ENCODE measurements around the gene UVRAG. TPM values are rescaled to one million over a fixed set of nuclear protein-coding genes. Genes with fewer than 3 reads are reported as not detected.

UVRAG gene
- total RNA-seq, 1 experiment from 2014 or later = 29.5 TPM

DNA sequence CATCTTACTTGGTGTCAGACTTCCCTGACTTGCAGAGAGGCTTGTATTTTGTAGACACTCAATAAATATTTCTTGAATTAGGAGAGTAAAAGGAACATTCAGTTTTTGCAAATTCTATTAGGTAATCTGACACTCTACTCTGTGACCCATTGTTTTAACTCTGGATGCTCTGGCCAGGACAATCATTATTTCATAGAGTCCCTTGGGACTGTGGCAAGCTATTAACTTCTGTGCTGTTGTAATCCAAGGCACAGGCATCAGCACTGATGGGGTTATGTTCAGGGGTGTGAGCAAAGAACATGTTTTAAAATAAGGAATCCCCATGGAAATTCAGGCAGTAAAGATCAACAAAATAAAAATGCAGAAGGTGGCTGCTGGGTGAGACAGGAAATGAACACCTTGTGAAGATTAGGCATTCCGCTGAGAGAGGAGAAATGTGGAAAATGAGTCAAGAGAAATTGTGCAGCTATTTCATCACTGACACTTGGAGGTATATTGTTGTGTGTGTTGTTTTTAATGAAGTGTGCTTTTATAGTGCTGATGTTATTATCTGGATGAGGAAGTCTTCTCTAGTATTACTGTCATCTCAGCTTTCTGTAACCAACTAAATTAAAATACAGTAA, 216.1 kb downstream of the UVRAG start:
- ChIA-PET POLR2A (interaction anchor here (0.7 kb wide), 1 partner anchor 411 kb away, joined by 3 read pairs; no protein-coding TSS in a partner anchor), CTCF (no interaction called here)
- H3K4me1 ChIP-seq (ENCODE audit: control insufficient read depth, insufficient read depth, low read length) = peaks cover 35% of the 10 kb centered on the region
- TF ChIP-seq, protein P1, sequence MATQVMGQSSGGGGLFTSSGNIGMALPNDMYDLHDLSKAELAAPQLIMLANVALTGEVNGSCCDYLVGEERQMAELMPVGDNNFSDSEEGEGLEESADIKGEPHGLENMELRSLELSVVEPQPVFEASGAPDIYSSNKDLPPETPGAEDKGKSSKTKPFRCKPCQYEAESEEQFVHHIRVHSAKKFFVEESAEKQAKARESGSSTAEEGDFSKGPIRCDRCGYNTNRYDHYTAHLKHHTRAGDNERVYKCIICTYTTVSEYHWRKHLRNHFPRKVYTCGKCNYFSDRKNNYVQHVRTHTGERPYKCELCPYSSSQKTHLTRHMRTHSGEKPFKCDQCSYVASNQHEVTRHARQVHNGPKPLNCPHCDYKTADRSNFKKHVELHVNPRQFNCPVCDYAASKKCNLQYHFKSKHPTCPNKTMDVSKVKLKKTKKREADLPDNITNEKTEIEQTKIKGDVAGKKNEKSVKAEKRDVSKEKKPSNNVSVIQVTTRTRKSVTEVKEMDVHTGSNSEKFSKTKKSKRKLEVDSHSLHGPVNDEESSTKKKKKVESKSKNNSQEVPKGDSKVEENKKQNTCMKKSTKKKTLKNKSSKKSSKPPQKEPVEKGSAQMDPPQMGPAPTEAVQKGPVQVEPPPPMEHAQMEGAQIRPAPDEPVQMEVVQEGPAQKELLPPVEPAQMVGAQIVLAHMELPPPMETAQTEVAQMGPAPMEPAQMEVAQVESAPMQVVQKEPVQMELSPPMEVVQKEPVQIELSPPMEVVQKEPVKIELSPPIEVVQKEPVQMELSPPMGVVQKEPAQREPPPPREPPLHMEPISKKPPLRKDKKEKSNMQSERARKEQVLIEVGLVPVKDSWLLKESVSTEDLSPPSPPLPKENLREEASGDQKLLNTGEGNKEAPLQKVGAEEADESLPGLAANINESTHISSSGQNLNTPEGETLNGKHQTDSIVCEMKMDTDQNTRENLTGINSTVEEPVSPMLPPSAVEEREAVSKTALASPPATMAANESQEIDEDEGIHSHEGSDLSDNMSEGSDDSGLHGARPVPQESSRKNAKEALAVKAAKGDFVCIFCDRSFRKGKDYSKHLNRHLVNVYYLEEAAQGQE (IDR thresholded peaks at IDR 0.05; ENCODE audit: insufficient read depth in 1 of 2, low read depth in 2 of 2, low read length in 1 of 2) = no peak
- no peak for TF ChIP-seq SIN3A (IDR thresholded peaks at IDR 0.05; ENCODE audit: borderline replicate concordance, insufficient read depth, low read depth, low read length)
- TF ChIP-seq, protein P2, sequence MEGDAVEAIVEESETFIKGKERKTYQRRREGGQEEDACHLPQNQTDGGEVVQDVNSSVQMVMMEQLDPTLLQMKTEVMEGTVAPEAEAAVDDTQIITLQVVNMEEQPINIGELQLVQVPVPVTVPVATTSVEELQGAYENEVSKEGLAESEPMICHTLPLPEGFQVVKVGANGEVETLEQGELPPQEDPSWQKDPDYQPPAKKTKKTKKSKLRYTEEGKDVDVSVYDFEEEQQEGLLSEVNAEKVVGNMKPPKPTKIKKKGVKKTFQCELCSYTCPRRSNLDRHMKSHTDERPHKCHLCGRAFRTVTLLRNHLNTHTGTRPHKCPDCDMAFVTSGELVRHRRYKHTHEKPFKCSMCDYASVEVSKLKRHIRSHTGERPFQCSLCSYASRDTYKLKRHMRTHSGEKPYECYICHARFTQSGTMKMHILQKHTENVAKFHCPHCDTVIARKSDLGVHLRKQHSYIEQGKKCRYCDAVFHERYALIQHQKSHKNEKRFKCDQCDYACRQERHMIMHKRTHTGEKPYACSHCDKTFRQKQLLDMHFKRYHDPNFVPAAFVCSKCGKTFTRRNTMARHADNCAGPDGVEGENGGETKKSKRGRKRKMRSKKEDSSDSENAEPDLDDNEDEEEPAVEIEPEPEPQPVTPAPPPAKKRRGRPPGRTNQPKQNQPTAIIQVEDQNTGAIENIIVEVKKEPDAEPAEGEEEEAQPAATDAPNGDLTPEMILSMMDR (IDR thresholded peaks at IDR 0.05) = no peak
- H3K4me3 ChIP-seq (ENCODE audit: low read depth in 2 of 2, low read length in 2 of 2) = no peak overlapping the region
- H3K36me3 ChIP-seq (ENCODE audit: control insufficient read depth, insufficient read depth, low read length) = no peaks in the 10 kb centered on the region
- H3K27ac ChIP-seq (ENCODE audit: low read length) = peak overlapping the region; percentile 77
- no peaks in the 10 kb centered on the region for H3K27me3 ChIP-seq (ENCODE audit: control insufficient read depth, insufficient read depth, low read length)
- DNase-seq (ENCODE audit: low read depth, low spot score) (peak; percentile 30), ATAC-seq (0 out of 2 replicates have a peak, but pooled peaks have one; percentile 31)
- no TSS peak for BruUV-seq (replicated peaks)
- in situ Hi-C loops (cut with HindIII; ENCODE audit: low pct_unique_long_range_greater_than_20kb, low sequenced_read_pairs) = no loop called here
- H3K9me3 ChIP-seq (ENCODE audit: control insufficient read depth, insufficient read depth, low read depth, low read length) = peaks cover 13% of the 10 kb centered on the region; the same call in 1 of the 2 replicates
- intact Hi-C loops (cut with micrococcal nuclease; ENCODE audit: unreplicated experiment) = no loop called here

DNA sequence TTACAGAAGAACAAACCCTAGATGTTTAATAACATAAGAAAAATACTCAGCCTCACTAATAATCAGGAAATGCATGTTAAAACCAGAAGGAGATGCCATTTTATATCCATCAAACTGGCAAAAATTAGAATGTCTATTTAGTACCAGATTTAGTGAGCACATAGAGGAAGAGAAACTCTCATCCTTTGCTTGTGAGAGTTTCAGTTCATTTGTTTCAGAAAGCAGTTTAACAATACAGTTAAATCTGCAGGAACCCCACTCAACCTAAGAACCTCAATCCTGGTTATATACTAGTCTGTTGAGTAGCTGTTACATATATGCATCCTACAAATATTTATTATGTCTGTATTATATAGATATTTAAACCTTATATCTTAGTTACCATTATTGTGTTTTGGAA, 218.7 kb downstream of the UVRAG start:
- ATAC-seq (no peak), DNase-seq (ENCODE audit: low read depth, low spot score) (no peak)
- ChIA-PET POLR2A (interaction anchor here (1.0 kb wide), 1 partner anchor 15 kb away, joined by 3 read pairs; no protein-coding TSS in a partner anchor), CTCF (no interaction called here)
- in situ Hi-C loops (cut with HindIII; ENCODE audit: low pct_unique_long_range_greater_than_20kb, low sequenced_read_pairs) = no loop called here
- Histone ChIP-seq H3K36me3 (ENCODE audit: control insufficient read depth, insufficient read depth, low read length) (no peaks in the 10 kb centered on the region), H3K27ac (ENCODE audit: low read length) (no peak overlapping the region), H3K4me1 (ENCODE audit: control insufficient read depth, insufficient read depth, low read length) (peaks cover 30% of the 10 kb centered on the region), H3K4me3 (ENCODE audit: low read depth in 2 of 2, low read length in 2 of 2) (no peak overlapping the region), H3K27me3 (ENCODE audit: control insufficient read depth, insufficient read depth, low read length) (no peaks in the 10 kb centered on the region), H3K9me3 (ENCODE audit: control insufficient read depth, insufficient read depth, low read depth, low read length) (peaks cover 6% of the 10 kb centered on the region; the same call in 1 of the 2 replicates)
- TF ChIP-seq, protein P2 (IDR thresholded peaks at IDR 0.05) = no peak
- TF ChIP-seq POLR2AphosphoS5 (IDR thresholded peaks at IDR 0.05; ENCODE audit: low read depth, low read length) = no peak
- TF ChIP-seq TCF7L2 (IDR thresholded peaks at IDR 0.05; ENCODE audit: low read depth, low read length) = no peak
- no peak for TF ChIP-seq SIN3A (IDR thresholded peaks at IDR 0.05; ENCODE audit: borderline replicate concordance, insufficient read depth, low read depth, low read length)
- TF ChIP-seq, protein P1 (IDR thresholded peaks at IDR 0.05; ENCODE audit: insufficient read depth in 1 of 2, low read depth in 2 of 2, low read length in 1 of 2) = no peak
- BruUV-seq (replicated peaks) = no TSS peak
- intact Hi-C loops (cut with micrococcal nuclease; ENCODE audit: unreplicated experiment) = no loop called here

Data from Panc1 (cell line).